SK-N-SH treated with all-trans-retinoic acid at 6 μM for 48 hours (cell line): Measurements from ENCODE around the gene CLEC1A.

ENCODE experiments used
- ARNTL ChIP-seq: fragments of 450-650 bp; formaldehyde crosslinking; IDR thresholded peaks from 2 replicates; pipeline ENCODE4 v1.5.0; 2020; ENCODE audit warnings: low read depth, mild to moderate bottlenecking, moderate library complexity, borderline replicate concordance
- BACH2 ChIP-seq: fragments of 250-450 bp; sonication (Bioruptor Pico); IDR thresholded peaks from 2 replicates; pipeline ENCODE4 v1.9.0; 2021; ENCODE audit warnings: mild to moderate bottlenecking, borderline replicate concordance
- CREB5 ChIP-seq: fragments of 250-450 bp; sonication (Bioruptor Pico); IDR thresholded peaks from 2 replicates; pipeline ENCODE4 v1.5.1; 2020; ENCODE audit warnings: low read depth, mild to moderate bottlenecking, moderate library complexity
- ISL1 ChIP-seq: fragments of 250-450 bp; sonication (Bioruptor Pico); IDR thresholded peaks from 2 replicates; pipeline ENCODE4 v2.1.2; 2022; ENCODE audit warnings: mild to moderate bottlenecking, moderate library complexity
- PATZ1 ChIP-seq: fragments of 250-450 bp; sonication (Bioruptor Pico); IDR thresholded peaks from 2 replicates; pipeline ENCODE4 v1.8.0; 2020; ENCODE audit warnings: mild to moderate bottlenecking, moderate library complexity, borderline replicate concordance
- PPARA ChIP-seq: fragments of 250-450 bp; sonication (Bioruptor Pico); IDR thresholded peaks from 2 replicates; pipeline ENCODE4 v1.5.0; 2020; ENCODE audit warnings: mild to moderate bottlenecking, borderline replicate concordance
- RARB ChIP-seq: fragments of 250-450 bp; sonication (Bioruptor Pico); IDR thresholded peaks from 2 replicates; pipeline ENCODE4 v1.8.0; 2021; ENCODE audit warnings: mild to moderate bottlenecking, moderate library complexity
- SNAI2 ChIP-seq: fragments of 250-450 bp; sonication (Bioruptor Pico); IDR thresholded peaks from 2 replicates; pipeline ENCODE4 v1.5.0; 2020; ENCODE audit warnings: mild to moderate bottlenecking, moderate library complexity
- TOX ChIP-seq: fragments of 250-450 bp; sonication (Bioruptor Pico); IDR thresholded peaks from 2 replicates; pipeline ENCODE4 v1.8.0; 2021; ENCODE audit warnings: mild to moderate bottlenecking, moderate library complexity, borderline replicate concordance
- ZC3H10 ChIP-seq: fragments of 250-450 bp; sonication (Bioruptor Pico); IDR thresholded peaks from 2 replicates; pipeline ENCODE4 v1.5.1; 2021; ENCODE audit warnings: mild to moderate bottlenecking, moderate library complexity
- ZFP30 ChIP-seq: fragments of 450-650 bp; formaldehyde crosslinking; IDR thresholded peaks from 2 replicates; pipeline ENCODE4 v1.5.0; 2022; ENCODE audit warnings: mild to moderate bottlenecking, moderate library complexity
- ZNF565 ChIP-seq: fragments of 450-650 bp; formaldehyde crosslinking; conservative IDR thresholded peaks from 2 replicates; pipeline ENCODE4 v1.5.0; 2020; ENCODE audit warnings: low read depth, mild to moderate bottlenecking, moderate library complexity
- ZNF8 ChIP-seq: fragments of 450-650 bp; formaldehyde crosslinking; IDR thresholded peaks from 2 replicates; pipeline ENCODE4 v1.5.0; 2020; ENCODE audit warnings: mild to moderate bottlenecking, moderate library complexity

GRCh38 chr12:10067942-10068341, 30.8 kb downstream of the CLEC1A start:
- TF ChIP-seq ISL1 (CRISPR knock-in tag): no peak
- TF ChIP-seq ZFP30 (CRISPR knock-in tag): no peak
- TF ChIP-seq ZNF8: no peak
- no peak for TF ChIP-seq ZNF565 (CRISPR knock-in tag)
- TF ChIP-seq ARNTL: no peak
- no peak for TF ChIP-seq PATZ1 (CRISPR knock-in tag)
- TF ChIP-seq RARB (CRISPR knock-in tag): no peak
- no peak for TF ChIP-seq PPARA (CRISPR knock-in tag)
- TF ChIP-seq BACH2: no peak
- TF ChIP-seq SNAI2 (CRISPR knock-in tag): no peak
- TF ChIP-seq ZC3H10: no peak
- no peak for TF ChIP-seq TOX (CRISPR knock-in tag)
- no peak for TF ChIP-seq CREB5 (CRISPR knock-in tag)
